ENCODE data around the gene PIK3C2G. TPM values are rescaled to one million over a fixed set of nuclear protein-coding genes. Genes with fewer than 3 reads are reported as not detected.

Gene PIK3C2G
- polyA plus RNA-seq, 1 of the 3 experiments (the other 2 are of a cell fraction): 0.02 TPM

- H3K9ac ChIP-seq: no peak overlapping the region
- H2AFZ ChIP-seq (ENCODE audit: low read depth): no peak overlapping the region
- POLR2A ChIA-PET: no interaction called here
- TF ChIP-seq EP300 (IDR thresholded peaks at IDR 0.05; ENCODE audit: borderline replicate concordance in 1 of 2, low read depth in 1 of 2, low read length in 1 of 2) (no peak), TAF1 (IDR thresholded peaks at IDR 0.05; ENCODE audit: borderline replicate concordance, low read depth, low read length) (no peak), TEAD4 (IDR thresholded peaks at IDR 0.05; ENCODE audit: borderline replicate concordance, insufficient read depth) (no peak), FOSL2 (IDR thresholded peaks at IDR 0.05; ENCODE audit: borderline replicate concordance, low read depth) (no peak), GATA2 (CRISPR knock-in tag; IDR thresholded peaks at IDR 0.05) (no peak), FOXJ3 (CRISPR knock-in tag; IDR thresholded peaks at IDR 0.05) (no peak), IRF3 (IDR thresholded peaks at IDR 0.05; ENCODE audit: low read depth, low read length) (no peak), GABPA (IDR thresholded peaks at IDR 0.05; ENCODE audit: low read depth) (no peak), RFX5 (IDR thresholded peaks at IDR 0.05; ENCODE audit: low read length) (no peak), FOXM1 (IDR thresholded peaks at IDR 0.05; ENCODE audit: low read depth) (no peak), RAD21 (IDR thresholded peaks at IDR 0.05; ENCODE audit: low read length) (no peak), MXI1 (IDR thresholded peaks at IDR 0.05; ENCODE audit: low read depth, low read length) (no peak), EZH2phosphoT487 (IDR thresholded peaks at IDR 0.05; ENCODE audit: borderline replicate concordance, low read depth) (no peak), YY1 (IDR thresholded peaks at IDR 0.05; ENCODE audit: low read depth) (no peak), POLR2AphosphoS5 (IDR thresholded peaks at IDR 0.05; ENCODE audit: low read depth, low read length) (no peak), CHD2 (IDR thresholded peaks at IDR 0.05; ENCODE audit: low read length, partially characterized antibody) (no peak), USF2 (IDR thresholded peaks at IDR 0.05; ENCODE audit: borderline replicate concordance, low read depth, low read length) (no peak)
- TF ChIP-seq, protein P1, sequence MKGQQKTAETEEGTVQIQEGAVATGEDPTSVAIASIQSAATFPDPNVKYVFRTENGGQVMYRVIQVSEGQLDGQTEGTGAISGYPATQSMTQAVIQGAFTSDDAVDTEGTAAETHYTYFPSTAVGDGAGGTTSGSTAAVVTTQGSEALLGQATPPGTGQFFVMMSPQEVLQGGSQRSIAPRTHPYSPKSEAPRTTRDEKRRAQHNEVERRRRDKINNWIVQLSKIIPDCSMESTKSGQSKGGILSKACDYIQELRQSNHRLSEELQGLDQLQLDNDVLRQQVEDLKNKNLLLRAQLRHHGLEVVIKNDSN (IDR thresholded peaks at IDR 0.05; ENCODE audit: borderline replicate concordance, low read depth): no peak
- TF ChIP-seq, protein P2, sequence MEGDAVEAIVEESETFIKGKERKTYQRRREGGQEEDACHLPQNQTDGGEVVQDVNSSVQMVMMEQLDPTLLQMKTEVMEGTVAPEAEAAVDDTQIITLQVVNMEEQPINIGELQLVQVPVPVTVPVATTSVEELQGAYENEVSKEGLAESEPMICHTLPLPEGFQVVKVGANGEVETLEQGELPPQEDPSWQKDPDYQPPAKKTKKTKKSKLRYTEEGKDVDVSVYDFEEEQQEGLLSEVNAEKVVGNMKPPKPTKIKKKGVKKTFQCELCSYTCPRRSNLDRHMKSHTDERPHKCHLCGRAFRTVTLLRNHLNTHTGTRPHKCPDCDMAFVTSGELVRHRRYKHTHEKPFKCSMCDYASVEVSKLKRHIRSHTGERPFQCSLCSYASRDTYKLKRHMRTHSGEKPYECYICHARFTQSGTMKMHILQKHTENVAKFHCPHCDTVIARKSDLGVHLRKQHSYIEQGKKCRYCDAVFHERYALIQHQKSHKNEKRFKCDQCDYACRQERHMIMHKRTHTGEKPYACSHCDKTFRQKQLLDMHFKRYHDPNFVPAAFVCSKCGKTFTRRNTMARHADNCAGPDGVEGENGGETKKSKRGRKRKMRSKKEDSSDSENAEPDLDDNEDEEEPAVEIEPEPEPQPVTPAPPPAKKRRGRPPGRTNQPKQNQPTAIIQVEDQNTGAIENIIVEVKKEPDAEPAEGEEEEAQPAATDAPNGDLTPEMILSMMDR (IDR thresholded peaks at IDR 0.05): no peak
- no peak overlapping the region for H3K4me2 ChIP-seq
- H3K4me3 ChIP-seq (ENCODE audit: low read depth in 2 of 2, low read length in 1 of 2): no peak overlapping the region
- no peaks in the 10 kb centered on the region for H3K9me2 ChIP-seq
- no peaks in the 10 kb centered on the region for H3K4me1 ChIP-seq (ENCODE audit: control insufficient read depth in 1 of 2, insufficient read depth in 2 of 2, low read depth in 1 of 2, low read length in 1 of 2)
- H3K79me2 ChIP-seq (ENCODE audit: insufficient read depth): no peaks in the 10 kb centered on the region
- no peaks in the 10 kb centered on the region for H4K20me1 ChIP-seq (ENCODE audit: insufficient read depth)
- DNase-seq: no peak
- no peaks in the 10 kb centered on the region for H3K27me3 ChIP-seq (ENCODE audit: insufficient read depth)
- H3K36me3 ChIP-seq (replicated peaks in 1 of 2; ENCODE audit: control insufficient read depth in 1 of 2, insufficient read depth in 2 of 2, low read length in 1 of 2): no peaks in the 10 kb centered on the region
- H3F3A ChIP-seq (replicated peaks; ENCODE audit: insufficient read depth): no peaks in the 10 kb centered on the region
- no peak overlapping the region for H3K27ac ChIP-seq (ENCODE audit: low read depth in 2 of 2, low read length in 1 of 2)
- CTCF ChIA-PET: no interaction called here
- no peaks in the 10 kb centered on the region for H3K9me3 ChIP-seq
- WGBS (ENCODE audit: low lambda C conversion rate): 26% methylated on average over 2 of the region's 2 CpGs
Measured at GRCh38 chr12:18658179-18658578, 396.9 kb downstream of the PIK3C2G start.

All from SK-N-SH (cell line).